Stimulated activated CD4-positive, alpha-beta T cell treated with anti-CD3 and anti-CD28 coated beads, TNF-alpha, amount 100 ng/mL, for 48 hours (primary cell): ENCODE data around the gene XAB2.

Experiments used
- DNase-seq, 3 donors: peaks; one replicate each; pipeline ENCODE4 v3.0.0-alpha.2; 2020; ENCODE audit warnings: low read depth in 3 of 3

Gene XAB2

DNA sequence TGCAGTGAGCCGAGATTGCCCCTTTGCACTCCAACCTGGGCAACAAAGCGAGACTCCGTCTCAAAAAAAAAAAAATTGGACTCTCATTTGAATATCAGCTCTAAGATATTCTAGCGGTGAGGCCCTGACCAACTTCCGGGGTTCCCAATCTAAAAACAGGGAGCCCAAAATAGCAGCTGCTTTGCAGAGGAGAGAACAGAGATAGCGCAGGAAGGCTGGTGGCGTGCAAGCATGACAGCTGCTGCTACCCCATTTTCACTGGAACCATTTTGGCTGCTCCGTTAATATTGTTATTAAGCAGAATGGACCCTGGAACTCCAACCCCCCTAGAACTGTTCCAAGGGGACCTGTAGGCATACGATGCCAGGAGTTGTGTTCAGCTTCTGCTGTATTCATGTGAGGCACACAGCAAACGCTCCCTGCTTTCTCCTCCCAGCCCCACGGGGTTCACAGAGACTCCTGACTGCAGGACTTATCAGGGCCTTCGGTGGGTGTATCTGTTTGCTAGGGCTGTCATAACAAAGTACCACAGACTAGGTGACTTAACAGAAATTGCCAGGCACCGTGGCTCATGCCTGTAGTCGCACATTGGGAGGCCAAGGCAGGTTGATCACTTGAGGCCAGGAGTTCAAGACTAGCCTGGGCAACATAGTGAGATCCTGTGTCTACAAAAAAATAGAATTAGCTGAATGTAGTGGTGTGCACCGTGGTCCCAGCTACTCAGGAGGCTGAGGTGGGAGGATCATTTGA lies 19.1 kb upstream of the XAB2 start:
- DNase-seq = no peak

DNA sequence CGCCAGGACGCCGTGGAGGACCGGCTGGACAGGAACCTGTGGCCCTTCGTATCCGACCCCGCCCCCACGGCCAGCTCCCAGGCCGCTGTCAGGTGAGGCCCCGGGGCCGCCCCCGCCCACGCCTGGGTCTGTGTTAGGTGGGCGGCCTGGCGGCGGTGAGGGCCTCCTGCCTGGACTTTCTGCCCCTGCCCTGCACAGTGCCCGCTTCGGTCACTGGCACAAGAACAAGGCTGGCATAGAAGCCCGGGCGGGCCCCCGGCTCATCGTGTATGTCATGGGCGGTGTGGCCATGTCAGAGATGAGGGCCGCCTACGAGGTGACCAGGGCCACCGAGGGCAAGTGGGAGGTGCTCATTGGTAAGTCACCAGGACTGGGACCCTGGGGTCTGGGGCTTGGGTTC lies 17.8 kb upstream of the XAB2 start:
- DNase-seq = no peak

DNA sequence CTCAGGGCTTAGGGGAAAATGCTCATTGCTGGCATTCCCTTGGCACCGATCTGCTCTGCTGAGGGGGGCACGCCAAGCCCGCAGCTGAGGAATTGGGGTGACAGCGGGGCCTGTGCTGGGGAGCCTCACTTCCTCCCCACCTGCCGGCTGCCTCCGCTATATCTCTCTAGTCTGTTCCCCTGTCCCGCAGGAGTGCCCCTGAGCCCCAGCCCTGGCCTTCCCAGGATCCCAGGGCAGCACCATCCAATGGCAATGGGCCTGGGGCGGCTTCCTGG lies 17.0 kb upstream of the XAB2 start:
- DNase-seq = no peak

DNA sequence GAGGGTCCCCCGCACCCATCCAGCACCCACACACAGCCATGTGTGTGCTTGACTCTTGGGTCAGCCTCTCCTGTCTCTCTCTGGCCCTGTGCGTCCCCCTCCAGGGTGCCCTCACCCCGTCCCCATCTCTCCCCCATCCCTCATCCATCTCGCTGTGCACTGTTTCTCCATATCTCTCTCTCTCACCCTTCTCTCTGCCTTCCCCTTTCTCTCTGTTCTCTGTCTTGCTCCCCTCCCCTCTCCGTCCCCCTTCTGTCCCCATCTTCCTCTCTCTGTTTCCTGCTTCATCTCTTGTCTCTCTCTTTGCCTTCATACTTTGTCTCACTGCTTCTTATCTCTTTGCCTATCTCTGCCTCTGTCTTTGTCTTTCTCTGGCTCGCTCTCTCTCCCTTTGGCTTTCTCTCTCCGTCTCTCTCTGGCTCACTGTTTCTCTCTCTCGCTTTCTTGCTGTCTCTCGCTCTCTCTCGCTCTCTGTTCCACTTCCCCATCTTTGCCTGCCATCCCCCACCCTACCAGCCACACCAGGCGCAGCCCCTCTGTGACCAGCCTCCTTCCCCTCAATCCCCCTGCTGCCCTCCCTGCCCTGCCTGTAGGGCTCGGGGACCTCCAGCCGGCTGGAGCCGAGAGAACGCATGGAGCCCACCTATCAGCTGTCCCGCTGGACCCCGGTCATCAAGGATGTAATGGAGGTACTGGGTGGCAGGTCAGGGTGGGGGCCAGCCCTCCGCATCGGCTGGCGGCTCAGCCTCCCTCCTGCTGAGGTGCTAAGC lies 16.5 kb upstream of the XAB2 start:
- DNase-seq = no peak

DNA sequence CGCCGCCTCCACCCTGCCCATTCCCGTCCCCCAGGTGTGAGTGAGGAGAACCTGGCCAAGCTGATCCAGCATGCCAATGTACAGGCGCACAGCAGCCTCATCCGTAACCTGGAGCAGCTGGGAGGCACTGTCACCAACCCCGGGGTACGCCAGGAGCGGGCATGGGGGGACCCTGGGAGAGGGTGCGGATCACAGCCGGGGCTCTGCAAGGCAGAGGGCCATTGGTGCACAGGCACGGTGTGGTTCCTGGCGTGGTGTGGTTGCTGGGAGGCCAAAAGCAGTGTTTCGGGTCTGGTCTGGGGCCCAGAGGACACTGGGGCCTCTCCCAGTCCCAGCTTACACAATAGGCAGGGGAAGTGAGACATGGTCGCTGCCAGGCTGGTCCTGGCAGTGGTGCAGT lies 15.8 kb upstream of the XAB2 start:
- no peak for DNase-seq

DNA sequence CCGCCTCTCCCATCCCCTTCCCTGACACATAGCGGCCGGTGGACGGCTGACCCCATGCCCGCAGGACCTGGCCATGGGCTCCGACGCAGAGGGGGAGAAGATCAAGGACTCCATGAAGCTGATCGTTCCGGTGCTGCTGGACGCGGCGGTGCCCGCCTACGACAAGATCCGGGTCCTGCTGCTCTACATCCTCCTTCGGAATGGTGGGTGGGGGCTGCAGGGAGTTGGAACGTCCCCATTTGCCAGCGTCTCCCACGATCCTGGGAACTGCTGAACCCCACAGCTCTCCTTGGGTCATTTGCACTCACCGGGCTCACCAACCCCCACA lies 15.2 kb upstream of the XAB2 start:
- no peak for DNase-seq

DNA sequence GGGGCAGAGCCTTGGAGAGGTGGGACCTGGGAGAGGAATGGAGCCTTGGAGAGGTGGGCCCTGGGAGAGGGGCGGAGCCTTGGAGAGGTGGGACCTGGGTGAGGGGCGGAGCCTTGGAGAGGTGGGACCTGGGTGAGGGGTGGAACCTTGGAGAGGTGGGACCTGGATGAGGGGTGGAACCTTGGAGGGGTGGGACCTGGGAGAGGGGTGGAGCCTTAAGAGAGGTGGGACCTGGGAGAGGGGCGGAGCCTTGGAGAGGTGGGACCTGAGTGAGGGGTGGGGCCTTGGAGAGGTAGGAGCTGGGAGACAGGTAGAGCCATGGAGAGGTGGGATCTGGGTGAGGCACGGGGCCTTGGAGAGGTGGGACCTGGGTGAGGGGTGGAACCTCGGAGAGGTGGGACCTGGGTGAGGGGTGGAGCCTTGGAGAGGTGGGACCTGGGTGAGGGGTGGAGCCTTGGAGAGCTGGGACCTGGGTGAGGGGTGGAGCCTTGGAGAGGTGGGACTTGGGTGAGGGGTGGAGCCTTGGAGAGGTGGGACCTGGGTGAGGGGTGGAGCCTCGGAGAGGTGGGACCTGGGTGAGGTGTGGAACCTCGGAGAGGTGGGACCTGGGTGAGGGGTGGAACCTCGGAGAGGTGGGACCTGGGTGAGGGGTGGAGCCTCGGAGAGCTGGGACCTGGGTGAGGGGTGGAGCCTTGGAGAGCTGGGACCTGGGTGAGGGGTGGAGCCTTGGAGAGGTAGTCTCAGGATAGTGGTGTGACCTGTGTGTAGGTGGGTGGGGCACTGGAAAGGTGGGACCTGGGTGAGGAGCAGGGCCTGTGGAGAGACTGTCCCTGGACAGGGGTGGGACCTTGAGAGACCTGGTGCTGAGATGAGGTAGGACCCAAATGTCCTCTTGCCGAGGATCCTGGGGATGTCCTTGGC lies 14.5 kb upstream of the XAB2 start:
- peak in 1 of 3 donors; percentile 29 for DNase-seq

DNA sequence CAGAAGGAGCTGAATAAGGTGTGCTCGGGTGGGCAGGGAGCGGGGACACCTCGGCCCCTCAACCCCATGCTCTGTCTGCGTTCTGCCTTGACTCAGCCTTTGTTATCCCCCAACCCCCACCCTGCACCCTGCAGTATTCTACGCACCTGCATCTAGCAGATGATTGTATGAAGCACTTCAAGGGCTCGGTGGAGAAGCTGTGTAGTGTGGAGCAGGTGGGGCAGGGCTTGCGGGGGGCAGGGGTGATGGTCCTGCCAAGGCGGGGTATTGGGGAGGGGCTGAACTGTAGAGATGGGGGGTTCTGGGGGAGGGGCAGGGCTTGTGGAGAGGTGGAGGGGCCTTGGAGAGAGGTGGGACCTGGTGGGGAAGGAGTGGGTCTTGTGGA lies 13.7 kb upstream of the XAB2 start:
- no peak for DNase-seq

DNA sequence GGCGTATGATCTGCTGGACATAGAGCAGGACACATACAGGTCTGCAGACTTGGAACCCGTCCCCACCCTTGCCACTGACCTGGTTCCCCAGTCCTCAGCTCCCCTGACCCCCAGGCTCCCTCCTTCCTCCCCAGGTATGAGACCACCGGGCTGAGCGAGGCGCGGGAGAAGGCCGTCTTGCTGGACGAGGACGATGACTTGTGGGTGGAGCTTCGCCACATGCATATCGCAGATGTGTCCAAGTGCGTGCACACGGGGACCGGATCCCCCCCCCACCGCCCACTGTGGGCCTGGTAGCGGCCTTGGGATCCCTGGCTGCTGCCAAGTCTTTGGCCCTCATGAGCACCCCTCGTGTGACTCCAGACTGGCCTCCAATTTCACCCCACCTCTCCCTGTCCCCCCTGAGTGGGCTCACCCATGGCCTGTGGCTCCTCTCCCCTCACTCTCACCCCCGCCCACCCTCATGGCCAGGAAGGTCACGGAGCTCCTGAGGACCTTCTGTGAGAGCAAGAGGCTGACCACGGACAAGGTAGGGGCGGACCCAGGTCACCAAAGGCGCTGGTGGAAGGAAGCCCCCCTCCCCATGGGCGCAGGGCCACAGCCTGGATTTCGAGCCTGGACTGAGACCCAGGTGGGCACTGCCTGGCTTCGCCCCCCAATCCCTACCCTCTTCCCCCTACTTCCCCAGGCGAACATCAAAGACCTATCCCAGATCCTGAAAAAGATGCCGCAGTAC lies 13.1 kb upstream of the XAB2 start:
- no peak for DNase-seq

DNA sequence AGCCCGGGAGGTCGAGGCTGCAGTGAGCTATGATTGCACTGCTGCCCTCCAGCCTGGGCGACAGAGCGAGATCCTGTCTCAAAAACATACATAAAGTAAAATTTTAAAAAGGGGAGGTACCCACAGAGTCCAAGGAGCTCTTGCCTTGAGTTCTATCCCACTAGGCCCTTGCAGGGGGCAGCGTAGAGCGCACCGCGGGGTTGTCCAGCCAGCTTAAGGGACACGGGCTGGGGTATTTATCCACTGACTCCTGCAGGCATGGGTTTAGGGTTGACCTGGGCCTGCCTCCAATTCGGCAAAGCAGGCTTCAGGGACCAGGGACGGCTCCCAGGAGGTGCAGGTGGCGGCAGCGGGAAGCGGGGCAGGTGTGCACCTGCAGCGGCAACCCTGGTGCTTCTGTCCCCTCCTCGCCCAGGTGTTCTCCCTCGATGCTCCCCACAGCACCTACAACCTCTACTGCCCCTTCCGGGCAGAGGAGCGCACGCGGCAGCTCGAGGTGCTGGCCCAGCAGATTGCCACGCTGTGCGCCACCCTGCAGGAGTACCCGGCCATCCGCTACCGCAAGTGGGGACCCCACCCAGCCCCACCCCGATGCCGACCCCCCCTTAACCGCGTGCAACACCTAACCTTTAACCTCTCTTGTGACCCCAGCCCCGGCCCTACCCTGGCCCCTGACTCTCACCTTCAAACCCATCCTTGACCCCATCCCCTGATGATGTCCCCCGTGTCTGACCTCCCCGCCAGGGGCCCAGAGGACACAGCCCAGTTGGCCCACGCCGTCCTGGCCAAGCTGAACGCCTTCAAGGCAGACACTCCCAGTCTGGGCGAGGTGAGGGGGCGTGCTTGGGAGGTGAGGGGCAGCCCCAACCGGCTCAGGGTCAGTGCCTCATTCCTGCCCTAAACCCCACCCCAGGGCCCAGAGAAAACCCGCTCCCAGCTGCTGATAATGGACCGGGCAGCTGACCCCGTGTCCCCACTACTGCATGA lies 12.2 kb upstream of the XAB2 start:
- DNase-seq = no peak

DNA sequence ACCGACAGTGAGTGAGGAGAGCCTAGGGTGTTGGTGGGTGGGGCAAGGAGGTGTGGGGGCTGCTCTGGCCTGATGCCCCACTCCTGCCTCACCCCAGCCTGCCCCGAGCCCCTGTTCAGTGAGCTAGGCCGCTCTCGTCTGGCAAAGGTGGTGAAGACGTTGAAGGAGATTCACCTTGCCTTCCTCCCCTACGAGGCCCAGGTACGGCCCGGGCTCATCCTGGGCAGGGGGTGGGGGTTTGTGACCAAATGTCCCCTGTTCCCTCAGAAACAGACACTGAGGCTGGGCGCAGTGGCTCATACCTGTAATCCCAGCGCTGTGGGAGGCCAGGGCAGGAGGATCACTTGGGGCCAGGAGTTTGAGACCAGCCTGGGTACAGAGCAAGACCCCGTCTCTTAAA lies 11.5 kb upstream of the XAB2 start:
- DNase-seq = no peak

DNA sequence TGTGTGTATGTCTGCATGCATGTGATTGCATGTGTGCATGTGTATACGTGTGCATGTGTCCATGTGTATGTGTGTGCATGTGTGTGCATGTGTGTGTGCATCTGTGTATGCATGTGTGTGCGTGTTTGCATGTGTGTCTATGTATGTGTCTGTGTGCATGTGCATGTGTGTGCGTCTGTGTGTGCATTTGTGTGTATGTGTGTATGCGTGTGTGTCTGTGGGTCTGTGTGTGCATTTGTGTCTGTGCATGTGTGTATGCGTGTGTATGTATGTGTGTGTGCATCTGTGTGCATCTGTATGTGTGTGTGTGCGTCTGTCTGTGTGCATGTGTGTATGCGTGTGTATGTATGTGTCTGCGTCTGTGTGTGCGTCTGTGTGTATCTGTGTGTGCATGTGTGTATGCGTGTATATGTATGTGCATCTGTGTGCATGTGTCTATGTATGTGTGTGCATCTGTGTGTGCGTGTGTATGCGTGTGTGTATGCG lies 10.6 kb upstream of the XAB2 start:
- no peak for DNase-seq

DNA sequence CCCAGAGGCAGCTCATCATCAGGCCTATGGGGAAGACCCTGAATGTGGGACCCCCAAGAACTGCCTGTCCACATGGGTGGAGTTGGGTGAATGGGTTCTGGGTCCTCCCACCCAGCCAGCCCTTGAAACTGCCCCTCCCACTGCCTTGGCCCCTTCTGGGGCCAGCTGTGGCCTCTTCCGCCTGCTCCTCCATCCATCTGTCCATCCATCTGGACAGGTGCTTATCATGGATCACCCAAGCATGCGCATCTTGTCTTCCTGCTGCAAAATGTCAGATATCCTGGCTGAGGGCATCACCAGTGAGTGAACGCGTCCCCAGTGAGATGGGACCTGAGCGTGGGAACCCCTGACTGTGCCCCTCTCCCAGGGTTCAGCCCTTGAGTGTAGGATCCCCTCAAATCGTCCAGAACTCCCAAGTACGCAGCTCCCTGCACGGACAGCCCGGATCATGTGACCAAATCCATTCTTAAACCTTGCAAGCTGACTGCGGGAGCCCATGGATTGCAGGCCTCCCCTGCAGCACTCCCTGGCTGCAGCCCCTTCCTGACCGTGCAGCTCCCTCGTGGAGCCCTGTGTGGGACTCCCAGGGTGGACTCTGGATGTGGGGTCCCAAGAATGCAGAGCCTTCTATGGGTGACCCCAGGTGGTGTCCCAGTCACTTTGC lies 9.6 kb upstream of the XAB2 start:
- DNase-seq = no peak

DNA sequence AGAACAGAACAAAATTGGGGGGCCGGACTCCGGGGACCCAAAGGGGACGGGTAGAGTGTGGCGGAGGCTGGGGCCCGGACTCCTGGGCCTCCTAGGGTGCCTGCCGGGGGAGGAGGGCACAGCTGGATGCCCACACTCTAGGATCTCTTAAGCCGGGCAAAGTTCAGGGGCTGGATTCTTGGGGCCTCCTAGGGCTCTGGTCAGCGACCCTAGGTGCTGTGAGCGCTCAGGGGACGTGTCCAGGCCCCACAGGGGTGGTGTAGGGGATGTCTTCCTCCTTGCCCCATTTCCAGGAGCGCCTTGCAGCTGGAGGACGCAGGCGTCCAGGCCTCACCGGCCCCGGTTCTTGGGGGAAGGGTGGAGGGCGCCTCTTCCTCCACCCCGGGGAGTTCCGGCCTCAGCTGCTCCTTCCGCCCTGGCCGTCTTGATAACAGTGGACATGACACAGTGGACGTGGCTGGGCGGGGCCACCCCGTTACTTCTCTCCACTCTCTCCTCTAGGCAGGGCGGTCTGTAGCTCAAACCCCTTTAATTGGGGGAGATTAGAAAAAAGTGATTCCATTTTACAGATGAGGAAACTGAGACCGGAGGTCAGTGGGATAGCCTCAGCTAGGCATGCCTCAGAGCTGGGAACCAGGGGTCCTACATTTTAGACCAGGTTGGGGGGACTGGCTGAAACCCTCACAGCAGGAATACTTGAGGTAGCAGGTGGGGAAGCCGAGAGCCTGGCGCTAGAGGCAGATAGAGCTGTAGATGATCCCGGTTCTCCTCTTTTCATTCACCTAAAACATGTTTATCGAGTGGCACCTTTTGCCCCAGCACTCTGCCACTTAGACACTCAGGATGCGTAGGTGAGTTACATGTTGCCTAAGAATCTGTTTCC lies 8.3 kb upstream of the XAB2 start:
- DNase-seq = no peak

DNA sequence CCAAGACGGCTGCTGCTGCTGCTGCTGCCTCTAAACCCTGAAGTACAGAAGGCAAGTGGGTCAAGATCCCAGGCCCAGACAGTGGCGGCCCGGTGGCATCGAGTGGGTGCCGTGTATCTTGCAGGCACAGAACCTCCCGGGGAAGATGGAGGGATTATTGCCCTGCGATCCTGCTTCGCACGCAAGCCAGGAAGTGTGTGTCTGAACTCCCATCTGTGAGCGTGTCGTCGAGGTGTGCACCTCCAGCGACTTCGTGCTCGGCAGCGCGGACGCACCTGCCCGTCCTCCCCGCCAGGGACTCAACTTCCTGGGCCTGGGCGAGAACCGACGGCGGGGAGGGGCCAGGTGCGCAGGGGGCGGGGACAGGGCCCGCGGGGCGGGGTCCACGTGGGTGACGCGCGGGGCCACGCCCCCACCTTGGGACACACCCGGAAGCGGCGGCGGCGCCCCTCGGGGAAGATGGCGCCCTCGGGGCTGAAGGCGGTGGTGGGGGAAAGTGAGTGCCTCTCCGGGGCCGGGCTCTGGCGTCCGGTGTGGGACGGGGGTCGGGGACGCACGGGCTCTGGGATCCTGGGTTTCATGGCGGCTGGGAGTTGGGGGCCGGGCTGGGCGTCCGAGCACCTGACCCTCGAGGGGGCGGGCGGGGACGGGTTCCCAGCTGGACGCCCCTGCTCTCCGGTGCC lies 7.5 kb upstream of the XAB2 start, which contains the start of gene STXBP2:
TSS of gene STXBP2 (plus strand) at position 420 of the 683 bp plus-strand sequence. CDS start at position 460, 40 bp downstream.
- DNase-seq = peak; percentile 85 to 93 (median 85)

DNA sequence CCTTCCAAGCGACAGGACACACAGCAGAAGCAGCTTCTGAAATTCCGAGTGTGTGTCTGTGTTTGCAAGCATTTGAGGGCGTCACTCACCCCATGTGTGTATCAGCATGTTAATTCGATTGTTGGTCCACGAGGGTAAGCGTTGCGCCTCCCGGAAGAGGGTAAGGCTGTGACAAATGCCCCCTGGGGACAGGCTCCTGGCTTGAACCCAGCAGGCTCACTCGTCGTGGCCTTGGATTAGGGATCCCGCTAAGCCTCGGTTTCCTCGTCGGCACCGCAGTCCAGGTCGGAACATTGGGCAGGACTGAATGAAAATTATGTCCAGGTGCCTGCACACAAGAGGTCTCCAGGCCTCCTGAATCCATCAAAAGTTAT lies 7.0 kb upstream of the XAB2 start:
- no peak for DNase-seq

DNA sequence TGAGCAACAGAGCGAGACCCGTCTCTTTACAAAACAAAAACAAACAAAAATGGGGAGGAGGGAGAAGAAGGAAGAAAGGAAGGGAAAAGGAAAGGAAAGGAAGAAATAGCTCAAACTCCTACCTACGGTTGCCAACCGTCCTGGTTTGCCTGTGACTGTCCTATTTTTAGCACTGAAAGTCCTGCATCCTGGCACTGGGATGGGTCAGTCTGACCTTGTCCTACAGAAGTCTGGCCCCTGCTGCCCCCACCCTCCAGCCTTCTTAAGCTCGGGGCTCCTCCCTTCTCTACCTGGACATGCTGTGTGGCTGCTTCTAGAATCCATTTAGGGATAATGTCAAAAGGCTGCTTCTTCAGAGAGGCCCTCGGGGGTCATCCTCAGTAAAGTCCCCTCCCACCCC lies 6.3 kb upstream of the XAB2 start:
- no peak for DNase-seq

DNA sequence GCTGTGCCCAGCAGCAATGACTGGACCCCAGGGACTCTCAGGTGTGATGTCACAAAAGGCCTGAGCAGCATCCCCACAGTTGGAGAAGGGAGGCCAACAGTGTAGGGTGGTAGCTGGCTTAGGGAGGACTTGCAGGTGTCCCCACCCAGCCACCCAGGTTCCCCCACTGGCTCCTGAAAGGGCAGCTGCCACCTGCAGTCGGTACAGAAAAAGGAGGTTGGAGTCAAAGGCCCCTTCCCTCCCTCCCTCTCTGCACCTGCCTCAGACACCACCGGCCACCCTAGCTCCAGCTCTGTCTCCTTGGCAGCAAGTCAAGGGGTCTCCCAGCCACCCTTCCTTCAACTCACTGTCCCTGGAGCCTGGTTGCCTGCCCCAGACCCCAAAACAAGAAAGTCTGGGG lies 4.4 kb upstream of the XAB2 start, which contains the start of gene PCP2:
TSS of gene PCP2 (minus strand) at position 22 of the 400 bp plus-strand sequence. CDS start 262 bp downstream, outside the sequence.
- DNase-seq = no peak
